Nephron progenitor cell (in vitro differentiated cells): ENCODE measurements around the gene TRIO.

Experiments
- DNase-seq: peaks from one replicate; pipeline ENCODE4 v3.0.0; 2021
- H3K27ac Mint-ChIP-seq: 2 replicates; pipeline ENCODE4 v1.8.0; 2021; ENCODE audit warnings: mild to moderate bottlenecking, moderate library complexity, mixed read lengths
- H3K27me3 Mint-ChIP-seq: 2 replicates; pipeline ENCODE4 v1.8.0; 2021; ENCODE audit warnings: mild to moderate bottlenecking, low read depth, mixed read lengths; ENCODE audit not compliant: poor library complexity
- H3K36me3 Mint-ChIP-seq: 2 replicates; pipeline ENCODE4 v1.8.0; 2021; ENCODE audit warnings: low read depth, mixed read lengths
- H3K4me1 Mint-ChIP-seq: 2 replicates; pipeline ENCODE4 v1.8.0; 2021; ENCODE audit warnings: mixed read lengths
- H3K4me3 Mint-ChIP-seq: 2 replicates; pipeline ENCODE4 v1.8.0; 2021; ENCODE audit warnings: mild to moderate bottlenecking, moderate library complexity, mixed read lengths
- H3K9me3 Mint-ChIP-seq: 2 replicates; pipeline ENCODE4 v1.8.0; 2021; ENCODE audit warnings: mild to moderate bottlenecking, moderate library complexity, mixed read lengths
- CTCF ChIP-seq: fragments of 200-600 bp; sonication (generic); IDR thresholded peaks from 2 replicates; pipeline ENCODE4 v1.5.0; 2021; ENCODE audit warnings: antibody characterized with exemption

The TRIO gene

GRCh38 chr5:14110196-14110595, 32.9 kb upstream of the TRIO start:
- no peaks in the 10 kb centered on the region for H3K9me3 Mint-ChIP-seq
- peaks cover 12% of the 10 kb centered on the region for H3K27me3 Mint-ChIP-seq

GRCh38 chr5:14110680-14111079, 32.5 kb upstream of the TRIO start:
- TF ChIP-seq CTCF, result no peak
- peaks cover 12% of the 10 kb centered on the region for H3K27me3 Mint-ChIP-seq
- no peak overlapping the region for H3K4me3 Mint-ChIP-seq
- no peaks in the 10 kb centered on the region for H3K36me3 Mint-ChIP-seq
- peaks cover 22% of the 10 kb centered on the region for H3K4me1 Mint-ChIP-seq
- no peak overlapping the region for H3K27ac Mint-ChIP-seq
- DNase-seq, result no peak
- no peaks in the 10 kb centered on the region for H3K9me3 Mint-ChIP-seq

More at GRCh38 chr5:14110196-14110595, 32.9 kb upstream of the TRIO start:
- no peak for DNase-seq
- H3K27ac Mint-ChIP-seq, result no peak overlapping the region
- H3K4me1 Mint-ChIP-seq, result peaks cover 22% of the 10 kb centered on the region
- no peak for TF ChIP-seq CTCF
- no peak overlapping the region for H3K4me3 Mint-ChIP-seq
- H3K36me3 Mint-ChIP-seq, result no peaks in the 10 kb centered on the region

- Mint-ChIP-seq H3K27me3 (peaks cover 3% of the 10 kb centered on the region), H3K27ac (no peak overlapping the region), H3K4me1 (peaks cover 21% of the 10 kb centered on the region), H3K4me3 (no peak overlapping the region), H3K36me3 (no peaks in the 10 kb centered on the region), H3K9me3 (no peaks in the 10 kb centered on the region)
- TF ChIP-seq CTCF, result no peak
- DNase-seq, result no peak
Observed at GRCh38 chr5:14112998-14113652, 30.0 kb upstream of the TRIO start.

GRCh38 chr5:14114615-14115251, 28.4 kb upstream of the TRIO start:
- Mint-ChIP-seq H3K4me3 (no peak overlapping the region), H3K36me3 (no peaks in the 10 kb centered on the region), H3K27ac (no peak overlapping the region), H3K4me1 (peaks cover 24% of the 10 kb centered on the region), H3K27me3 (no peaks in the 10 kb centered on the region), H3K9me3 (no peaks in the 10 kb centered on the region)
- TF ChIP-seq CTCF, result no peak
- DNase-seq, result no peak

- Mint-ChIP-seq H3K4me1 (peaks cover 24% of the 10 kb centered on the region), H3K27me3 (no peaks in the 10 kb centered on the region), H3K36me3 (no peaks in the 10 kb centered on the region), H3K9me3 (no peaks in the 10 kb centered on the region), H3K27ac (no peak overlapping the region), H3K4me3 (no peak overlapping the region)
- TF ChIP-seq CTCF, result no peak
- DNase-seq, result no peak
Observed at GRCh38 chr5:14115323-14115895, 27.7 kb upstream of the TRIO start.
